Endothelial cell of umbilical vein (primary cell): ENCODE measurements around the gene VPS25. TPM values are rescaled to one million over a fixed set of nuclear protein-coding genes. Genes with fewer than 3 reads are reported as not detected.

Source experiments
- BruUV-seq: library from RNA; stranded (reverse); fragments of 400-500 nt; replicated peaks from 2 replicates; lab custom pipeline; 2021; lab: Mats Ljungman, UMichigan
- CTCF ChIA-PET: fragments of 300-600, 350-600 bp; sonication (Branson Sonifier 250); formaldehyde crosslinking; loops from one replicate; lab custom pipeline; 2021; ENCODE audit warnings: antibody characterized with exemption, inconsistent platforms; lab: Charles Lee
- POLR2A ChIA-PET: fragments of 300-600, 350-600 bp; sonication (Branson Sonifier 250); formaldehyde crosslinking; loops from one replicate; lab custom pipeline; 2021; ENCODE audit warnings: antibody characterized with exemption, inconsistent platforms; lab: Charles Lee
- DNase-seq: peaks from one replicate; pipeline ENCODE4 v3.0.0-alpha.2; 2011; ENCODE audit warnings: low read depth, low spot score
- FAIRE-seq: peaks from 2 replicates; lab custom pipeline; 2011; peaks lifted over from hg19 to GRCh38; lab: Jason Lieb, UNC
- H2AFZ ChIP-seq: 2 replicates; pipeline ENCODE4 v1.6.0; 2012; ENCODE audit warnings: low read depth, low read length, control low read depth, inconsistent platforms
- H3K27ac ChIP-seq: 2 replicates; pipeline ENCODE4 v1.5.1; 2011; ENCODE audit warnings: low read depth, mild to moderate bottlenecking, control low read depth, low read length, moderate library complexity; ENCODE audit not compliant: insufficient read depth
- H3K27me3 ChIP-seq, 2 experiments: 2 replicates each; pipeline versions ENCODE4 v1.6.0 to v1.6.1; 2011; ENCODE audit warnings: low read length in 2 of 2, mixed read lengths in 1 of 2; ENCODE audit not compliant: control insufficient read depth in 2 of 2, insufficient read depth in 2 of 2
- H3K36me3 ChIP-seq, 2 experiments: 2 replicates in 1 of 2; 3 replicates in 1 of 2; pipeline ENCODE4 v1.5.1; 2011; ENCODE audit warnings: low read length in 2 of 2, mild to moderate bottlenecking in 1 of 2, moderate library complexity in 1 of 2; ENCODE audit not compliant: control insufficient read depth in 2 of 2, insufficient read depth in 2 of 2; ENCODE audit errors: extremely low read depth in 1 of 2
- H3K4me1 ChIP-seq: 3 replicates; pipeline ENCODE4 v1.5.1; 2011; ENCODE audit warnings: mild to moderate bottlenecking, low read length; ENCODE audit not compliant: control insufficient read depth, insufficient read depth; ENCODE audit errors: extremely low read depth
- H3K4me2 ChIP-seq: 2 replicates; pipeline ENCODE4 v1.6.1; 2011; ENCODE audit warnings: low read length, control low read depth, mixed read lengths; ENCODE audit not compliant: insufficient read depth
- H3K4me3 ChIP-seq, 3 experiments: fragments of 200-600 bp in 1 of 3; sonication (generic), shearing (Covaris generic) in 1 of 3; replicated peaks in 1 of 3; 2 replicates each; pipeline ENCODE4 v1.5.1; 2011 to 2016; ENCODE audit warnings: control low read depth in 3 of 3, low read length in 3 of 3, mild to moderate bottlenecking in 2 of 3, inconsistent platforms in 1 of 3, low read depth in 1 of 3, moderate library complexity in 1 of 3; ENCODE audit not compliant: insufficient read depth in 1 of 3
- H3K79me2 ChIP-seq: 2 replicates; pipeline ENCODE4 v1.6.0; 2012; ENCODE audit warnings: low read length, inconsistent platforms; ENCODE audit not compliant: control insufficient read depth, insufficient read depth
- H3K9ac ChIP-seq: replicated peaks from 2 replicates; pipeline ENCODE3; 2011; ENCODE audit warnings: low read length, control low read depth; ENCODE audit not compliant: insufficient read depth; ENCODE audit errors: extremely low read depth
- H3K9me1 ChIP-seq: replicated peaks from 3 replicates; pipeline ENCODE4 v1.6.0; 2011; ENCODE audit warnings: mild to moderate bottlenecking, low read length; ENCODE audit not compliant: control insufficient read depth, insufficient read depth; ENCODE audit errors: extremely low read depth
- H3K9me3 ChIP-seq: replicated peaks from 2 replicates; pipeline ENCODE4 v1.5.1; 2012; ENCODE audit warnings: low read length, inconsistent platforms; ENCODE audit not compliant: control insufficient read depth, insufficient read depth
- H4K20me1 ChIP-seq: replicated peaks from 2 replicates; pipeline ENCODE3; 2011; ENCODE audit warnings: mild to moderate bottlenecking, low read length; ENCODE audit not compliant: control insufficient read depth, insufficient read depth; ENCODE audit errors: extremely low read depth
- CTCF ChIP-seq, 2 donors: IDR thresholded peaks; 1 replicate in 1 of 2; 2 replicates in 1 of 2; pipeline ENCODE4 v1.5.1; 2011; ENCODE audit warnings: low read length in 2 of 2, mild to moderate bottlenecking in 2 of 2, moderate library complexity in 2 of 2, control low read depth in 1 of 2, inconsistent platforms in 1 of 2, low read depth in 1 of 2; ENCODE audit not compliant: insufficient read depth in 1 of 2; ENCODE audit errors: extremely low read depth in 1 of 2
- EZH2 ChIP-seq: IDR thresholded peaks from 2 replicates; pipeline ENCODE4 v1.6.1; 2012; ENCODE audit warnings: borderline replicate concordance, low read depth, mild to moderate bottlenecking, moderate library complexity, low read length, inconsistent platforms; ENCODE audit not compliant: severe bottlenecking
- MAX ChIP-seq: IDR thresholded peaks from 2 replicates; pipeline ENCODE4 v1.6.1; 2011; ENCODE audit not compliant: insufficient read depth, insufficient read length
- POLR2AphosphoS5 ChIP-seq: IDR thresholded peaks from 2 replicates; pipeline ENCODE4 v1.6.1; 2012; ENCODE audit warnings: low read depth, mild to moderate bottlenecking, control low read depth, low read length, moderate library complexity; ENCODE audit not compliant: insufficient read depth
- dilution Hi-C: fragments of 300-500 bp; cut with MboI; formaldehyde crosslinking; loops from one replicate; pipeline ENCODE4 v1.15.0; 2019; ENCODE audit warnings: low sequenced_read_pairs; ENCODE audit not compliant: extremely low pct_ligation_motif_present
- intact Hi-C: fragments of 100-400 bp; cut with micrococcal nuclease; formaldehyde crosslinking; loops from one replicate; pipeline ENCODE4 v1.10.0; 2022
- polyA plus RNA-seq, 4 experiments: library from polyadenylated mRNA; depleted of rRNA in 3 of 4; stranded (reverse) in 3 of 4; unstranded in 1 of 4; fragments of >200 nt; gene quantifications; 2 replicates each; pipeline versions ENCODE4 v1.2.1 to v1.2.3, GENCODE V29; 2011 to 2012; ENCODE audit warnings: missing spikeins in 1 of 4
- total RNA-seq: library from RNA; stranded (reverse); gene quantifications from 2 replicates; pipeline ENCODE4 v1.2.3, GENCODE V29; 2021

The VPS25 gene
- total and polyA plus RNA-seq, 2 donors (not counting 3 experiments of a cell fraction or from before 2014, with no cell fraction given): 45.0 to 86.8 TPM

GRCh38 chr17:42784409-42784808 lies 11.2 kb downstream of the VPS25 start:
- ChIA-PET POLR2A (no interaction called here), CTCF (interaction anchor here (1.3 kb wide), 1 partner anchor 21 kb away, joined by 3 read pairs; no protein-coding TSS in a partner anchor)
- FAIRE-seq (peak; percentile 63), DNase-seq (no peak)
- intact Hi-C loops: loop anchor here (5.0 kb wide), 1 partner anchor 107 kb away; the partner anchor contains the start of gene PLEKHH3
- dilution Hi-C loops: no loop called here
- Histone ChIP-seq H3K79me2 (no peaks in the 10 kb centered on the region), H3K9ac (no peak overlapping the region), H3K4me3 (no peak overlapping the region), H3K4me2 (no peak overlapping the region), H3K4me1 (peaks cover 35% of the 10 kb centered on the region), H3K27me3 (peaks cover 16% of the 10 kb centered on the region in 2 experiments), H3K27ac (no peak overlapping the region), H3K9me1 (no peaks in the 10 kb centered on the region), H3K9me3 (no peaks in the 10 kb centered on the region), H2AFZ (no peak overlapping the region), H4K20me1 (no peaks in the 10 kb centered on the region), H3K36me3 (no peaks in the 10 kb centered on the region)
- TF ChIP-seq EZH2 (no peak), CTCF (IDR thresholded peaks at IDR 0.05; ENCODE audit: extremely low read depth in 1 of 2, insufficient read depth in 1 of 2, low read depth in 1 of 2, low read length in 2 of 2) (no peak), POLR2AphosphoS5 (no peak), MAX (no peak)
- BruUV-seq: no TSS peak
